HL-60 (cell line): ENCODE measurements around the gene FAM107B.

Source experiments
- DNase-seq, 2 experiments: peaks; one replicate each; pipeline ENCODE4 v3.0.0-alpha.2; 2010 to 2020; ENCODE audit warnings: low read depth in 1 of 2, low spot score in 1 of 2
- H3K27ac ChIP-seq: fragments of 250-450 bp; sonication (Bioruptor Pico); replicated peaks from 2 replicates; pipeline ENCODE4 v1.5.1; 2020; ENCODE audit warnings: mild to moderate bottlenecking, moderate library complexity
- H3K27me3 ChIP-seq: fragments of 250-450 bp; sonication (Bioruptor Pico); 2 replicates; pipeline ENCODE4 v1.5.1; 2021; ENCODE audit warnings: mild to moderate bottlenecking, moderate library complexity; ENCODE audit not compliant: insufficient read depth, poor library complexity, severe bottlenecking
- H3K4me3 ChIP-seq: replicated peaks from 2 replicates; pipeline ENCODE4 v1.5.1; 2011; ENCODE audit warnings: mild to moderate bottlenecking, control low read depth, low read length; ENCODE audit not compliant: insufficient read depth
- GABPA ChIP-seq: IDR thresholded peaks from 2 replicates; pipeline ENCODE4 v1.6.1; 2012; ENCODE audit warnings: low read depth
- POLR2AphosphoS5 ChIP-seq: IDR thresholded peaks from 2 replicates; pipeline ENCODE4 v1.6.1; 2012; ENCODE audit warnings: low read depth
- SPI1 ChIP-seq: IDR thresholded peaks from 2 replicates; pipeline ENCODE4 v1.6.1; 2012; ENCODE audit warnings: low read depth, mild to moderate bottlenecking, borderline replicate concordance
- TF ChIP-seq, protein P1 (sequence below): IDR thresholded peaks from 2 replicates; pipeline ENCODE4 v1.6.1; 2012; ENCODE audit warnings: low read depth; ENCODE audit not compliant: insufficient replicate concordance
- TF ChIP-seq, protein P2 (sequence below): IDR thresholded peaks from one replicate; pipeline ENCODE4 v1.5.1; 2011; ENCODE audit warnings: low read length, control low read depth, inconsistent platforms; ENCODE audit not compliant: insufficient read depth

FAM107B gene

DNA sequence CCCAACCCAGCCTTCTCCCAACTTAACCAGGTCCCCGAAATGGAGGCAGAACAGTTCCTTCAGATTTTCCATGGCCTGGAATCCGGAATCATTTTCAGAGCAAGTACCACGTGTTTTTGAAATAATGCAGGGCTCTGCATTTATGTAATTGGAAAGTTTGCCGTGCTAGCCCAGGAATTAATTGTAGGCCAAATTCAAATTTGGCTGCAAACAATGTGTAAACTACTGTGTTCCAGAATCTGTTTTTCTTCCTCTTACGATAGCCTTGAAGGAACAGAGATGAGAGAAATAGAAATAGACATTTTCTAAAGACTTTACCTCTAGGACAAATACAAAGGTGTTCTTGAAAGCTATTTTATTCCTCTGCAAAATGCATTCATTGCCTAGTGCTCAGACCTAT, 77.4 kb downstream of the FAM107B start:
- no peak overlapping the region for H3K27ac ChIP-seq
- TF ChIP-seq GABPA, result no peak
- TF ChIP-seq, protein P1, sequence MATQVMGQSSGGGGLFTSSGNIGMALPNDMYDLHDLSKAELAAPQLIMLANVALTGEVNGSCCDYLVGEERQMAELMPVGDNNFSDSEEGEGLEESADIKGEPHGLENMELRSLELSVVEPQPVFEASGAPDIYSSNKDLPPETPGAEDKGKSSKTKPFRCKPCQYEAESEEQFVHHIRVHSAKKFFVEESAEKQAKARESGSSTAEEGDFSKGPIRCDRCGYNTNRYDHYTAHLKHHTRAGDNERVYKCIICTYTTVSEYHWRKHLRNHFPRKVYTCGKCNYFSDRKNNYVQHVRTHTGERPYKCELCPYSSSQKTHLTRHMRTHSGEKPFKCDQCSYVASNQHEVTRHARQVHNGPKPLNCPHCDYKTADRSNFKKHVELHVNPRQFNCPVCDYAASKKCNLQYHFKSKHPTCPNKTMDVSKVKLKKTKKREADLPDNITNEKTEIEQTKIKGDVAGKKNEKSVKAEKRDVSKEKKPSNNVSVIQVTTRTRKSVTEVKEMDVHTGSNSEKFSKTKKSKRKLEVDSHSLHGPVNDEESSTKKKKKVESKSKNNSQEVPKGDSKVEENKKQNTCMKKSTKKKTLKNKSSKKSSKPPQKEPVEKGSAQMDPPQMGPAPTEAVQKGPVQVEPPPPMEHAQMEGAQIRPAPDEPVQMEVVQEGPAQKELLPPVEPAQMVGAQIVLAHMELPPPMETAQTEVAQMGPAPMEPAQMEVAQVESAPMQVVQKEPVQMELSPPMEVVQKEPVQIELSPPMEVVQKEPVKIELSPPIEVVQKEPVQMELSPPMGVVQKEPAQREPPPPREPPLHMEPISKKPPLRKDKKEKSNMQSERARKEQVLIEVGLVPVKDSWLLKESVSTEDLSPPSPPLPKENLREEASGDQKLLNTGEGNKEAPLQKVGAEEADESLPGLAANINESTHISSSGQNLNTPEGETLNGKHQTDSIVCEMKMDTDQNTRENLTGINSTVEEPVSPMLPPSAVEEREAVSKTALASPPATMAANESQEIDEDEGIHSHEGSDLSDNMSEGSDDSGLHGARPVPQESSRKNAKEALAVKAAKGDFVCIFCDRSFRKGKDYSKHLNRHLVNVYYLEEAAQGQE, result no peak
- TF ChIP-seq, protein P2, sequence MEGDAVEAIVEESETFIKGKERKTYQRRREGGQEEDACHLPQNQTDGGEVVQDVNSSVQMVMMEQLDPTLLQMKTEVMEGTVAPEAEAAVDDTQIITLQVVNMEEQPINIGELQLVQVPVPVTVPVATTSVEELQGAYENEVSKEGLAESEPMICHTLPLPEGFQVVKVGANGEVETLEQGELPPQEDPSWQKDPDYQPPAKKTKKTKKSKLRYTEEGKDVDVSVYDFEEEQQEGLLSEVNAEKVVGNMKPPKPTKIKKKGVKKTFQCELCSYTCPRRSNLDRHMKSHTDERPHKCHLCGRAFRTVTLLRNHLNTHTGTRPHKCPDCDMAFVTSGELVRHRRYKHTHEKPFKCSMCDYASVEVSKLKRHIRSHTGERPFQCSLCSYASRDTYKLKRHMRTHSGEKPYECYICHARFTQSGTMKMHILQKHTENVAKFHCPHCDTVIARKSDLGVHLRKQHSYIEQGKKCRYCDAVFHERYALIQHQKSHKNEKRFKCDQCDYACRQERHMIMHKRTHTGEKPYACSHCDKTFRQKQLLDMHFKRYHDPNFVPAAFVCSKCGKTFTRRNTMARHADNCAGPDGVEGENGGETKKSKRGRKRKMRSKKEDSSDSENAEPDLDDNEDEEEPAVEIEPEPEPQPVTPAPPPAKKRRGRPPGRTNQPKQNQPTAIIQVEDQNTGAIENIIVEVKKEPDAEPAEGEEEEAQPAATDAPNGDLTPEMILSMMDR, result no peak
- no peak for TF ChIP-seq SPI1
- no peak for TF ChIP-seq POLR2AphosphoS5
- no peak for DNase-seq
- no peak overlapping the region for H3K4me3 ChIP-seq
- no peaks in the 10 kb centered on the region for H3K27me3 ChIP-seq

DNA sequence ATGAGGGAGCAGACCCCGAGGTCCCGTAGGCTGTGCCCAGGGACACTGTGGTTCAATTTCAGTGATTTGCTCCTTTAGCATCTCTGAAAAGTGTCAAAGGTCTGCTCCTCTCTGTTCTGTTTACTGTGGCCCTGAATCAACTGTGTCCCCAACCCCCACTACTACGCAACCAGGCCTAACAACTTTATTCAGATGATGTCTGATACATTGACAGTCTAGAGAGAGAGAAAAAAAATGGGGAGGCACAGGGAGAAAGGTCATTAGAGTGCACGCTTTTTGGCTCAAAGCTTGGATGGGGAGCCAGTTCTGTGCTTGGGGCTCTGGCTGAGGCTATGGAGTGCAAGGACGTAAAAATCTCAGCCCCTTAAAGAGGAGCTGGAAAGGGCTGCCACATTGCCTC, 77.9 kb downstream of the FAM107B start:
- TF ChIP-seq GABPA (no peak), POLR2AphosphoS5 (no peak)
- Histone ChIP-seq H3K27me3 (no peaks in the 10 kb centered on the region), H3K4me3 (no peak overlapping the region), H3K27ac (no peak overlapping the region)
- no peak for DNase-seq

DNA sequence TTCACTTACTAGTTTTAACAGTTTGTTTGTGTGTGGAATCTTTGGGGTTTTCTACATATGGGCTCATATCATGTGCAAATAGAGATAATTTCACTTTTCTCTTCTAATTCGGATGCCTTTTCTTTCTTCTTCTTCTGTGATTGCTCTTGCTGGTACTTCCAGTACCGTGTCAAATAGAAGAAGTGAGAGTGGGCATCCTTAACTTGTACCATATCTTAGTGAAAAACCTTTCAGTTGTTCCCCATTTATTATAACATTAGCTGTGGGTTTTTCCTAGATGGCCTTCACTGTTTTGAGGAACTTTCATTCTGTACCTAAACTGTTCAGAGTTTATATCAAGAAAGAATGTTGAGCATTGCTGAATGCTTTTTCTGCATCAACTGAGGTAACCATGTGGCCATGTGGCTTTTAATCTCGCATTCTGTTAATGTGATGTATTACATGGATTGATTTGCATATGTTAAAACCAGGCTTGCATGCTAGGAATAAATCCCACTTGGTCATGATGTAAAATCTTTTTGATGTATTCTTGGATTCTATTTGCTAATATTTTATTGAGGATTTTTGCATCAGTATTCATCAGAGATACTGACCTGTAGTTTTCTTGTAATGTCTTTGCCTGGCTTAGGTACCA, 78.7 kb downstream of the FAM107B start:
- DNase-seq, result no peak
- no peaks in the 10 kb centered on the region for H3K27me3 ChIP-seq
- no peak overlapping the region for H3K27ac ChIP-seq
- TF ChIP-seq SPI1, result no peak
- TF ChIP-seq, protein P1, result no peak
- TF ChIP-seq, protein P2, result no peak
- no peak for TF ChIP-seq GABPA
- TF ChIP-seq POLR2AphosphoS5, result no peak
- no peak overlapping the region for H3K4me3 ChIP-seq

DNA sequence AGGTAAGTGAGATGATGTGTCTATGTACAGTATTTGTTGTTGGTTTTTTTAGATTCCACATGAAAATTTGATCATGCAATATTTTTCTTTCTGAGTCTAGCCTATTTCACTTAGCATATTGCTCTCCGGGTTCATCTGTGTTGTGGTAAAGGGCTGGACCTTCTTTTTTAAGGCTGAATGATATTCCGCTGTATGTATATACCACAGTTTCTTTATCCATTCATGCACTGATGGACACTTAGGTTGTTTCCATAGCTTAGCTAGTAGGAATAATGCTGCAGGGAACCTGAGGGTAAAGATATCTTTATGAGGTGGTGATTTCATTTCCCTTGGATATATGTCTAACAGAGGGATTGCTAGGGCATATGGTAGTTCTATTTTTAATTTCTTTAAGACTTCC, 80.8 kb downstream of the FAM107B start:
- H3K27ac ChIP-seq, result no peak overlapping the region
- no peak overlapping the region for H3K4me3 ChIP-seq
- no peak for TF ChIP-seq GABPA
- TF ChIP-seq, protein P2, result no peak
- TF ChIP-seq, protein P1, result no peak
- no peak for TF ChIP-seq SPI1
- TF ChIP-seq POLR2AphosphoS5, result no peak
- no peak for DNase-seq
- H3K27me3 ChIP-seq, result no peaks in the 10 kb centered on the region
